H1 (cell line): ENCODE data around the gene NDUFS5. TPM values are rescaled to one million over a fixed set of nuclear protein-coding genes. Genes with fewer than 3 reads are reported as not detected.
A peak's percentile ranks its signal among the peaks of the same experiment; 100 is the strongest.

Experiments used
- CTCF ChIA-PET: fragments of 300-600 bp; sonication (Branson Sonifier 250); formaldehyde crosslinking; loops from one replicate; lab custom pipeline; 2021; ENCODE audit not compliant: partially characterized antibody; lab: Charles Lee
- POLR2A ChIA-PET: fragments of 300-600 bp; sonication (Branson Sonifier 250); formaldehyde crosslinking; loops from one replicate; lab custom pipeline; 2021; ENCODE audit warnings: inconsistent platforms; ENCODE audit not compliant: partially characterized antibody; lab: Charles Lee
- DNase-seq, 2 experiments: peaks; one replicate each; pipeline versions ENCODE4 v3.0.0 to v3.0.0-alpha.2; 2010 to 2022; ENCODE audit warnings: low spot score in 2 of 2, low read depth in 1 of 2, mixed read lengths in 1 of 2
- FAIRE-seq: peaks from 2 replicates; lab custom pipeline; 2011; peaks lifted over from hg19 to GRCh38; lab: Jason Lieb, UNC
- H2AFZ ChIP-seq: 2 replicates; pipeline ENCODE4 v1.8.1; 2012; ENCODE audit warnings: low read length, inconsistent platforms
- H2AK5ac ChIP-seq: 2 replicates; pipeline ENCODE4 v1.6.1; 2013; ENCODE audit warnings: low read depth, low read length
- H2BK120ac ChIP-seq: replicated peaks from 2 replicates; pipeline ENCODE3; 2013; ENCODE audit warnings: low read depth, low read length, inconsistent platforms
- H2BK12ac ChIP-seq: 2 replicates; pipeline ENCODE4 v1.6.1; 2013; ENCODE audit warnings: low read depth, low read length
- H2BK15ac ChIP-seq: 2 replicates; pipeline ENCODE4 v1.6.1; 2013; ENCODE audit warnings: low read length
- H2BK20ac ChIP-seq: 2 replicates; pipeline ENCODE4 v1.6.1; 2013; ENCODE audit warnings: low read length
- H2BK5ac ChIP-seq: 2 replicates; pipeline ENCODE4 v1.6.1; 2013; ENCODE audit warnings: low read depth, low read length
- H3K14ac ChIP-seq: 2 replicates; pipeline ENCODE4 v1.6.1; 2013; ENCODE audit warnings: inconsistent platforms; ENCODE audit not compliant: insufficient read length
- H3K18ac ChIP-seq: 2 replicates; pipeline ENCODE4 v1.6.1; 2013; ENCODE audit warnings: low read length; ENCODE audit errors: extremely low read depth
- H3K23ac ChIP-seq: 2 replicates; pipeline ENCODE4 v1.6.1; 2013; ENCODE audit warnings: inconsistent platforms; ENCODE audit not compliant: insufficient read length
- H3K23me2 ChIP-seq: 2 replicates; pipeline ENCODE4 v1.6.1; 2013; ENCODE audit warnings: low read depth, low read length
- H3K27ac ChIP-seq: 2 replicates; pipeline ENCODE4 v1.6.1; 2011; ENCODE audit warnings: low read depth, low read length, inconsistent platforms
- H3K27me3 ChIP-seq, 4 experiments: replicated peaks in 1 of 4; 1 replicate in 1 of 4; 2 replicates in 3 of 4; pipeline versions ENCODE4 v1.6.1 to v1.8.1; 2011 to 2013; ENCODE audit warnings: low read length in 3 of 4, mild to moderate bottlenecking in 3 of 4, inconsistent platforms in 2 of 4, mixed read lengths in 2 of 4, moderate library complexity in 1 of 4; ENCODE audit not compliant: control insufficient read depth in 3 of 4, insufficient read depth in 3 of 4; ENCODE audit errors: extremely low read depth in 1 of 4
- H3K36me3 ChIP-seq, 4 experiments: 2 replicates each; pipeline versions ENCODE4 v1.6.1 to v1.8.1; 2011 to 2013; ENCODE audit warnings: mild to moderate bottlenecking in 4 of 4, low read length in 3 of 4, moderate library complexity in 2 of 4, control low read depth in 1 of 4, inconsistent platforms in 1 of 4; ENCODE audit not compliant: insufficient read depth in 4 of 4, control insufficient read depth in 2 of 4
- H3K4ac ChIP-seq: replicated peaks from 2 replicates; pipeline ENCODE3; 2013; ENCODE audit warnings: low read length, low read depth, mixed read lengths, inconsistent platforms; ENCODE audit not compliant: insufficient read length
- H3K4me1 ChIP-seq, 4 experiments: replicated peaks in 1 of 4; 1 replicate in 1 of 4; 2 replicates in 3 of 4; pipeline versions ENCODE4 v1.6.1 to v1.8.1; 2011 to 2013; ENCODE audit warnings: low read length in 3 of 4, inconsistent platforms in 2 of 4, mixed read lengths in 1 of 4; ENCODE audit not compliant: insufficient read depth in 4 of 4, control insufficient read depth in 3 of 4
- H3K4me2 ChIP-seq, 2 experiments: 2 replicates each; pipeline versions ENCODE4 v1.6.1 to v1.8.1; 2011 to 2013; ENCODE audit warnings: low read depth in 2 of 2, low read length in 2 of 2, control low read depth in 1 of 2, inconsistent platforms in 1 of 2, mild to moderate bottlenecking in 1 of 2; ENCODE audit not compliant: insufficient read depth in 1 of 2
- H3K4me3 ChIP-seq, 4 experiments: fragments of 200-600, 300-600 bp in 1 of 4; sonication (generic), shearing (Covaris generic), sonication (Bioruptor Twin) in 1 of 4; 2 replicates each; pipeline versions ENCODE4 v1.5.1 to v1.8.1; 2011 to 2016; ENCODE audit warnings: low read length in 4 of 4, low read depth in 3 of 4, control low read depth in 2 of 4, inconsistent platforms in 2 of 4, mild to moderate bottlenecking in 2 of 4, mixed read lengths in 1 of 4, moderate library complexity in 1 of 4; ENCODE audit not compliant: insufficient read depth in 2 of 4; ENCODE audit errors: extremely low read depth in 1 of 4
- H3K56ac ChIP-seq: replicated peaks from 2 replicates; pipeline ENCODE3; 2013; ENCODE audit warnings: low read depth, mild to moderate bottlenecking, mixed read lengths, low read length, inconsistent platforms; ENCODE audit not compliant: insufficient read length
- H3K79me1 ChIP-seq: 2 replicates; pipeline ENCODE4 v1.6.1; 2013; ENCODE audit warnings: low read depth, low read length, control low read depth
- H3K79me2 ChIP-seq, 2 experiments: 2 replicates each; pipeline versions ENCODE4 v1.6.1 to v1.8.1; 2012 to 2013; ENCODE audit warnings: low read length in 2 of 2, mild to moderate bottlenecking in 2 of 2, inconsistent platforms in 1 of 2; ENCODE audit not compliant: insufficient read depth in 2 of 2, control insufficient read depth in 1 of 2
- H3K9ac ChIP-seq, 4 experiments: replicated peaks in 1 of 4; 1 replicate in 1 of 4; 2 replicates in 3 of 4; pipeline versions ENCODE4 v1.6.1 to v1.8.1; 2011 to 2013; ENCODE audit warnings: low read depth in 3 of 4, low read length in 3 of 4, control low read depth in 2 of 4, mild to moderate bottlenecking in 2 of 4, moderate library complexity in 2 of 4, inconsistent platforms in 1 of 4; ENCODE audit errors: extremely low read depth in 1 of 4
- H3K9me3 ChIP-seq, 2 experiments: 2 replicates each; pipeline versions ENCODE4 v1.6.1 to v1.8.1; 2012 to 2013; ENCODE audit warnings: mild to moderate bottlenecking in 2 of 2, moderate library complexity in 2 of 2, control low read depth in 1 of 2, inconsistent platforms in 1 of 2, low read depth in 1 of 2, low read length in 1 of 2, mixed read lengths in 1 of 2; ENCODE audit not compliant: insufficient read depth in 2 of 2
- H4K20me1 ChIP-seq, 2 experiments: replicated peaks in 1 of 2; 2 replicates each; pipeline versions ENCODE3 to v1.8.1; 2011 to 2013; ENCODE audit warnings: inconsistent platforms in 2 of 2, low read length in 2 of 2, mild to moderate bottlenecking in 1 of 2; ENCODE audit not compliant: insufficient read depth in 2 of 2, control insufficient read depth in 1 of 2
- H4K5ac ChIP-seq: 2 replicates; pipeline ENCODE4 v1.6.1; 2013; ENCODE audit warnings: low read length, low read depth, mixed read lengths, inconsistent platforms; ENCODE audit not compliant: insufficient read length
- H4K8ac ChIP-seq: 2 replicates; pipeline ENCODE4 v1.8.0; 2013; ENCODE audit warnings: mild to moderate bottlenecking, moderate library complexity, low read length, inconsistent platforms; ENCODE audit not compliant: insufficient read depth; ENCODE audit errors: extremely low read depth
- H4K91ac ChIP-seq: replicated peaks from 2 replicates; pipeline ENCODE3; 2013; ENCODE audit warnings: low read length, mixed read lengths, inconsistent platforms; ENCODE audit not compliant: insufficient read length
- BRCA1 ChIP-seq: IDR thresholded peaks from 2 replicates; pipeline ENCODE4 v1.6.1; 2012; ENCODE audit warnings: low read depth, low read length, improper control_type of control experiment
- CEBPB ChIP-seq: IDR thresholded peaks from 2 replicates; pipeline ENCODE4 v1.6.1; 2012; ENCODE audit warnings: low read depth, low read length
- HDAC6 ChIP-seq: IDR thresholded peaks from one replicate; pipeline ENCODE4 v1.7.1; 2012; ENCODE audit warnings: low read depth, mild to moderate bottlenecking, inconsistent platforms, low read length, moderate library complexity
- JUN ChIP-seq: IDR thresholded peaks from 2 replicates; pipeline ENCODE4 v1.6.1; 2011; ENCODE audit warnings: low read depth, mild to moderate bottlenecking, improper control_type of control experiment, low read length
- KDM1A ChIP-seq: fragments of 200-600, 300-600 bp; sonication (generic); IDR thresholded peaks from 2 replicates; pipeline ENCODE4 v1.7.1; 2016; ENCODE audit warnings: mild to moderate bottlenecking, low read length, borderline replicate concordance
- NANOG ChIP-seq: IDR thresholded peaks from 2 replicates; pipeline ENCODE4 v1.6.1; 2011; ENCODE audit warnings: low read length, low read depth, mild to moderate bottlenecking, inconsistent platforms; ENCODE audit not compliant: insufficient read depth, poor library complexity, severe bottlenecking
- POU5F1 ChIP-seq: IDR thresholded peaks from 2 replicates; pipeline ENCODE4 v1.6.1; 2011; ENCODE audit warnings: low read depth, mild to moderate bottlenecking, low read length, moderate library complexity
- RAD21 ChIP-seq, 2 experiments: IDR thresholded peaks in 1 of 2; conservative IDR thresholded peaks in 1 of 2; 2 replicates each; pipeline ENCODE4 v1.6.1; 2011; ENCODE audit warnings: low read depth in 2 of 2, low read length in 2 of 2, improper control_type of control experiment in 1 of 2, inconsistent platforms in 1 of 2, mild to moderate bottlenecking in 1 of 2, moderate library complexity in 1 of 2
- SAP30 ChIP-seq: fragments of 300-600 bp; sonication (generic); IDR thresholded peaks from 2 replicates; pipeline ENCODE4 v1.7.1; 2012; ENCODE audit warnings: low read length, moderate library complexity, mild to moderate bottlenecking, inconsistent platforms; ENCODE audit not compliant: insufficient read depth, insufficient replicate concordance
- SIX5 ChIP-seq: IDR thresholded peaks from 2 replicates; pipeline ENCODE4 v1.6.1; 2011; ENCODE audit warnings: mild to moderate bottlenecking, low read depth, low read length
- SP4 ChIP-seq: IDR thresholded peaks from 2 replicates; pipeline ENCODE4 v1.6.1; 2012; ENCODE audit warnings: low read length, inconsistent platforms
- TCF12 ChIP-seq: IDR thresholded peaks from 2 replicates; pipeline ENCODE4 v1.6.1; 2011; ENCODE audit warnings: low read depth, mild to moderate bottlenecking, low read length
- WGBS, 2 experiments: shearing (Covaris generic) in 1 of 2; methylation state at CpG; one replicate each; pipeline versions ENCODE4 v1.1.6 to v1.1.7; 2013 to 2015; ENCODE audit warnings: low lambda C conversion rate in 2 of 2, mixed read lengths in 2 of 2, inconsistent platforms in 1 of 2, low coverage in 1 of 2, missing lambda C conversion rate in 1 of 2; ENCODE audit not compliant: insufficient replicate concordance in 2 of 2, insufficient coverage in 1 of 2, insufficient read length in 1 of 2; ENCODE audit errors: extremely low coverage in 1 of 2, missing lambda C conversion rate in 1 of 2; 5-methylcytosine and 5-hydroxymethylcytosine counted together
- polyA plus RNA-seq, 7 experiments: library from polyadenylated mRNA; depleted of rRNA in 3 of 7; stranded (reverse) in 5 of 7; unstranded in 2 of 7; fragments of >200 nt in 5 of 7; fragments of 200-250 nt in 2 of 7; gene quantifications; 1 replicate in 5 of 7; 2 replicates in 1 of 7; 4 replicates in 1 of 7; pipeline versions ENCODE4 v1.2.1 to v1.2.3, GENCODE V29; 2011 to 2013; ENCODE audit warnings: missing spikeins in 2 of 7, mixed read lengths in 2 of 7
- total RNA-seq: library from RNA; stranded (reverse); fragmentation: NEBNext Ultra II Directional; extraction: Animal tissue kit (Norgen Biotek cat#: 25700); gene quantifications from 2 replicates; pipeline ENCODE4 v1.2.1, GENCODE V29; 2021
- TF ChIP-seq, protein P1 (sequence below): IDR thresholded peaks from 2 replicates; pipeline ENCODE4 v1.6.1; 2011; ENCODE audit warnings: low read depth, mild to moderate bottlenecking, low read length; ENCODE audit not compliant: insufficient read depth

Gene NDUFS5
- total and polyA plus RNA-seq, 2 of the 8 experiments (the other 6 are each of a cell fraction or from before 2014, with no cell fraction given): 435 to 835 TPM

DNA sequence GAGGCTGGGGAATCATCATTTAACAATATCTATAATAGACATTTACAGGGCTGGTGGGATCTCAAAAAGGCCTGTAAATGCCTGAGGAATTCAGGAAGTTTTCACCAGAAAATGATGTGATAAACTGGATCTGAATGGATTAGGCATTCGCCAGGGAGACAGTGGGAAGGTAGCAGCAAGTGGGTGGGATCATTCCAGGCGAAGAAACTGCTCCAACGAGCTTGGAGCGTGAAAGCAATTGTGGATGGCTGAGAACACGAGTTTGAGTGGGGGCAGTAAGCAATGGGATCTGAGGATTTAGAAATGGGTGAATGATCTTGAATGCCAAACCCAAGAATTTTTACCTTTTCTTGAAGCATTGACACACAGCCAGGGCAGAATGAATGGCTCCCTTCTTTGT lies 8.9 kb upstream of the NDUFS5 start:
- Histone ChIP-seq H3K56ac (no peak overlapping the region), H3K27me3 (no peaks in the 10 kb centered on the region; a peak in 1 of 7 replicates), H2BK20ac (peak overlapping the region; percentile 68; the same call in 1 of the 2 replicates), H2AK5ac (no peak overlapping the region), H3K9ac (no peak overlapping the region), H3K4me3 (peak overlapping the region in 1 of 4 experiments; percentile 3; a peak in 2 of 8 replicates), H4K20me1 (peaks cover 0 to 2% of the 10 kb centered on the region in 2 experiments), H2BK15ac (no peak overlapping the region), H3K14ac (no peak overlapping the region), H3K36me3 (peaks cover 0 to 4% (median under 1%) of the 10 kb centered on the region in 4 experiments; a peak in 2 of 8 replicates), H2BK5ac (peak overlapping the region; percentile 53; the same call in 1 of the 2 replicates), H2BK12ac (0 out of 2 replicates have a peak overlapping the region, but pooled peaks have one; percentile 20), H3K9me3 (no peaks in the 10 kb centered on the region), H3K4ac (no peak overlapping the region), H3K23ac (no peak overlapping the region), H3K18ac (peak overlapping the region; percentile 51), H4K8ac (no peak overlapping the region; the same call in 1 of the 2 replicates), H3K79me2 (no peaks in the 10 kb centered on the region), H3K4me1 (peaks cover 6 to 14% (median 8%) of the 10 kb centered on the region in 4 experiments; a peak in 5 of 7 replicates), H2AFZ (peak overlapping the region; percentile 60; the same call in 1 of the 2 replicates), H2BK120ac (peak overlapping the region; percentile 44), H3K4me2 (peak overlapping the region; percentile 39 to 50), H4K91ac (peak overlapping the region; percentile 42), H3K23me2 (no peaks in the 10 kb centered on the region), H3K79me1 (no peaks in the 10 kb centered on the region), H4K5ac (peak overlapping the region; percentile 20), H3K27ac (peak overlapping the region; percentile 43; the same call in 1 of the 2 replicates)
- POLR2A ChIA-PET: interaction anchor here (0.7 to 11.3 kb wide), 8 partner anchors 10 to 99 kb away, joined by 3 to 182 read pairs (median 14); partner anchors contain the start of gene NDUFS5
- DNase-seq (no peak), FAIRE-seq (no peak)
- 77% methylated on average over 5 of the region's 5 CpGs; no CpG with 5 or more reads in 1 of the 2 experiments for WGBS, 2 experiments
- CTCF ChIA-PET: no interaction called here
- no peak for TF ChIP-seq POU5F1
- no peak for TF ChIP-seq RAD21 (IDR thresholded peaks at IDR 0.05 in 1 of 2, conservative IDR thresholded peaks at IDR 0.05 in 1 of 2; ENCODE audit: low read depth in 2 of 2, low read length in 2 of 2)
- TF ChIP-seq NANOG: no peak
- TF ChIP-seq, protein P1, sequence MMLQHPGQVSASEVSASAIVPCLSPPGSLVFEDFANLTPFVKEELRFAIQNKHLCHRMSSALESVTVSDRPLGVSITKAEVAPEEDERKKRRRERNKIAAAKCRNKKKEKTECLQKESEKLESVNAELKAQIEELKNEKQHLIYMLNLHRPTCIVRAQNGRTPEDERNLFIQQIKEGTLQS: no peak
- no peak for TF ChIP-seq SP4
- TF ChIP-seq BRCA1: no peak
- TF ChIP-seq SIX5: no peak
- no peak for TF ChIP-seq TCF12
- no peak for TF ChIP-seq CEBPB
- no peak for TF ChIP-seq JUN
- no peak for TF ChIP-seq HDAC6
- no peak for TF ChIP-seq KDM1A
- no peak for TF ChIP-seq SAP30
